Measurements from ENCODE around the gene EGLN1. TPM values are rescaled to one million over a fixed set of nuclear protein-coding genes. Genes with fewer than 3 reads are reported as not detected.
"Not testable (repeated sequence)": the region's sequence is repeated elsewhere in the genome, so short reads cannot be mapped to it uniquely, and the experiment has no call there.

Gene EGLN1
- total RNA-seq, 1 experiment from 2014 or later: 27.1 TPM

GRCh38 chr1:231430678-231431352 is 8.7 kb upstream of the EGLN1 start:
- H2AFZ ChIP-seq (ENCODE audit: low read depth, low read length, poor library complexity, severe bottlenecking); H3K36me3 ChIP-seq (ENCODE audit: control insufficient read depth in 1 of 2, insufficient read depth in 2 of 2, low read length in 2 of 2); RAD21 ChIA-PET (ENCODE audit: low non-redundant PET in 1 of 2, low total read pairs in 2 of 2, uncharacterized antibody in 2 of 2, unreplicated experiment in 2 of 2); H3K27me3 ChIP-seq (ENCODE audit: insufficient read depth, low read length); H3K27ac ChIP-seq (ENCODE audit: low read depth, low read length); H3K4me1 ChIP-seq (ENCODE audit: control insufficient read depth in 1 of 2, insufficient read depth in 2 of 2, low read length in 2 of 2); BruUV-seq (replicated peaks); DNase-seq (ENCODE audit: low read depth, low spot score); H4K20me1 ChIP-seq (ENCODE audit: insufficient read depth); POLR2A ChIA-PET; H3K79me2 ChIP-seq (ENCODE audit: insufficient read depth, low read length); intact Hi-C loops (cut with micrococcal nuclease); CTCF ChIA-PET; H3K4me3 ChIP-seq (replicated peaks in 1 of 2; ENCODE audit: low read depth in 1 of 2, low read length in 2 of 2); H3K4me2 ChIP-seq (ENCODE audit: low read length); H3K9me3 ChIP-seq (ENCODE audit: control insufficient read depth in 1 of 2, insufficient read depth in 1 of 2, low read depth in 1 of 2, low read length in 2 of 2); H3K9ac ChIP-seq (ENCODE audit: low read length); H3K9me2 ChIP-seq (ENCODE audit: insufficient read depth); ATAC-seq: not testable (repeated sequence)

- no peak for DNase-seq (ENCODE audit: low read depth, low spot score)
- ChIA-PET RAD21 (ENCODE audit: low non-redundant PET in 1 of 2, low total read pairs in 2 of 2, uncharacterized antibody in 2 of 2, unreplicated experiment in 2 of 2) (no interaction called here), POLR2A (no interaction called here), CTCF (no interaction called here)
- H3K9me3 ChIP-seq (ENCODE audit: control insufficient read depth in 1 of 2, insufficient read depth in 1 of 2, low read depth in 1 of 2, low read length in 2 of 2): no peaks in the 10 kb centered on the region
- H3K79me2 ChIP-seq (ENCODE audit: insufficient read depth, low read length): no peaks in the 10 kb centered on the region
- H3K27ac ChIP-seq (ENCODE audit: low read depth, low read length): no peak overlapping the region
- H2AFZ ChIP-seq (ENCODE audit: low read depth, low read length, poor library complexity, severe bottlenecking): no peak overlapping the region
- no TSS peak for BruUV-seq (replicated peaks)
- H3K4me1 ChIP-seq (ENCODE audit: control insufficient read depth in 1 of 2, insufficient read depth in 2 of 2, low read length in 2 of 2): peaks cover 4 to 9% of the 10 kb centered on the region in 2 experiments; a peak in 3 of 4 replicates
- H3K36me3 ChIP-seq (ENCODE audit: control insufficient read depth in 1 of 2, insufficient read depth in 2 of 2, low read length in 2 of 2): no peaks in the 10 kb centered on the region
- no peak overlapping the region for H3K4me2 ChIP-seq (ENCODE audit: low read length)
- no peak for ATAC-seq
- no peaks in the 10 kb centered on the region for H4K20me1 ChIP-seq (ENCODE audit: insufficient read depth)
- H3K4me3 ChIP-seq (replicated peaks in 1 of 2; ENCODE audit: low read depth in 1 of 2, low read length in 2 of 2): no peak overlapping the region
- TF ChIP-seq CTCF (IDR thresholded peaks at IDR 0.05 in 2 of 3, conservative IDR thresholded peaks at IDR 0.05 in 1 of 3; ENCODE audit: borderline replicate concordance in 1 of 3, insufficient read depth in 1 of 3, low read depth in 2 of 3, low read length in 2 of 3): no peak
- H3K9ac ChIP-seq (ENCODE audit: low read length): no peak overlapping the region
- H3K9me2 ChIP-seq (ENCODE audit: insufficient read depth): no peaks in the 10 kb centered on the region
- no peaks in the 10 kb centered on the region for H3K27me3 ChIP-seq (ENCODE audit: insufficient read depth, low read length)
- intact Hi-C loops (cut with micrococcal nuclease): no loop called here
Observed at GRCh38 chr1:231428377-231428776, 6.3 kb upstream of the EGLN1 start.

Data from HCT116 (cell line).